MM.1S (cell line): ENCODE measurements around the gene SLFN14.

Experiments used
- DNase-seq: peaks from one replicate; pipeline ENCODE4 v3.0.0-alpha.2; 2015
- H2AFZ ChIP-seq: fragments of 300-600 bp; sonication (generic); 2 replicates; pipeline ENCODE4 v1.6.0; 2016; ENCODE audit warnings: antibody characterized with exemption, low read length
- H3F3A ChIP-seq: fragments of 300-600 bp; sonication (generic); 2 replicates; pipeline ENCODE4 v1.6.1; 2016; ENCODE audit warnings: mild to moderate bottlenecking, antibody characterized with exemption, low read length, moderate library complexity, mixed read lengths; ENCODE audit not compliant: insufficient read depth
- H3K27ac ChIP-seq: fragments of 300-600 bp; sonication (generic); 2 replicates; pipeline ENCODE4 v1.5.1; 2016; ENCODE audit warnings: mild to moderate bottlenecking, low read length
- H3K27me3 ChIP-seq: fragments of 300-600 bp; sonication (generic); replicated peaks from 2 replicates; pipeline ENCODE4 v1.6.0; 2016; ENCODE audit warnings: low read length; ENCODE audit not compliant: insufficient read depth
- H3K36me3 ChIP-seq: fragments of 300-600 bp; sonication (generic); replicated peaks from 2 replicates; pipeline ENCODE4 v1.6.1; 2016; ENCODE audit warnings: mild to moderate bottlenecking, low read length, mixed read lengths; ENCODE audit not compliant: insufficient read depth
- H3K4me1 ChIP-seq: fragments of 300-600 bp; sonication (generic); 2 replicates; pipeline ENCODE4 v1.6.1; 2016; ENCODE audit warnings: low read length, mixed read lengths
- H3K4me2 ChIP-seq: fragments of 300-600 bp; sonication (generic); 2 replicates; pipeline ENCODE4 v1.6.0; 2016; ENCODE audit warnings: low read depth, low read length
- H3K4me3 ChIP-seq: fragments of 300-600 bp; sonication (generic); 2 replicates; pipeline ENCODE4 v1.5.1; 2016; ENCODE audit warnings: low read length, mixed read lengths
- H3K79me2 ChIP-seq: fragments of 300-600 bp; sonication (generic); 2 replicates; pipeline ENCODE4 v1.6.1; 2016; ENCODE audit warnings: mixed run types, low read length, mixed read lengths
- H3K9ac ChIP-seq: fragments of 300-600 bp; sonication (generic); 2 replicates; pipeline ENCODE4 v1.6.1; 2016; ENCODE audit warnings: low read length, mixed read lengths
- H3K9me2 ChIP-seq: fragments of 300-600 bp; sonication (generic); replicated peaks from 2 replicates; pipeline ENCODE4 v1.6.1; 2016; ENCODE audit warnings: mild to moderate bottlenecking, low read length, mixed read lengths; ENCODE audit not compliant: insufficient read depth
- H3K9me3 ChIP-seq: fragments of 300-600 bp; sonication (generic); replicated peaks from 2 replicates; pipeline ENCODE4 v1.6.1; 2016; ENCODE audit warnings: mild to moderate bottlenecking, low read length, mixed read lengths; ENCODE audit not compliant: insufficient read depth
- H4K20me1 ChIP-seq: fragments of 300-600 bp; sonication (generic); 2 replicates; pipeline ENCODE4 v1.6.1; 2016; ENCODE audit warnings: mild to moderate bottlenecking, low read length, moderate library complexity, mixed read lengths; ENCODE audit not compliant: insufficient read depth
- EZH2 ChIP-seq: fragments of 300-600 bp; sonication (generic); optimal IDR thresholded peaks from 2 replicates; pipeline ENCODE3; 2017; ENCODE audit warnings: low read depth, mild to moderate bottlenecking, antibody characterized with exemption, low read length, mixed read lengths
- EZH2phosphoT487 ChIP-seq: fragments of 300-600 bp; sonication (generic); IDR thresholded peaks from 2 replicates; pipeline ENCODE4 v1.6.1; 2018; ENCODE audit warnings: antibody characterized with exemption, low read length
- TF ChIP-seq, protein P1 (sequence below): fragments of 300-600 bp; sonication (generic); IDR thresholded peaks from 2 replicates; pipeline ENCODE4 v1.5.1; 2016; ENCODE audit warnings: antibody characterized with exemption, low read length, mixed read lengths

Gene SLFN14

DNA sequence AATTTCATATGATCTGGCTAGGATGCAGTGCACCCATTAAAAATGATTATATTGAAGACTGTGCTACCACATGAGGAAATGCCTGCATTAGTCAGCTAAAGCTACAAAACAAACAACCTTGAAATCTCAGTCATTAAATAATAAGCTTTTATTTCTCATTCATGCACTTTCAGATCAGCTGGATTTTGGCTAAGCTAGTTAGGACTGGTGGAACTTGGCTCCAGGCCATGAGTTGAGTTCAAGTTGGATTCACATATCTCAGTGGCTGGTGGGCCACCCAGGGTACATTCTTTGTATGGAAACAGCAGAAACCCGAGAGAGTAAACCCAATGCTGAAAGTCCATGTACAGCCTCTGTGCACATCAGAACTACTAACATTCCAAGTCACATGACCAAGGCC is 16.8 kb downstream of the SLFN14 start:
- no peak for DNase-seq
- Histone ChIP-seq H3K36me3 (no peaks in the 10 kb centered on the region), H3K4me3 (no peak overlapping the region), H3K9me2 (no peaks in the 10 kb centered on the region), H3K9me3 (no peaks in the 10 kb centered on the region), H3F3A (no peaks in the 10 kb centered on the region), H3K4me2 (no peak overlapping the region), H4K20me1 (no peaks in the 10 kb centered on the region), H3K27ac (no peak overlapping the region), H2AFZ (no peak overlapping the region), H3K79me2 (no peaks in the 10 kb centered on the region), H3K9ac (no peak overlapping the region), H3K27me3 (no peaks in the 10 kb centered on the region), H3K4me1 (peaks cover 10% of the 10 kb centered on the region; the same call in 1 of the 2 replicates)
- TF ChIP-seq EZH2phosphoT487 (no peak), EZH2 (no peak)
- TF ChIP-seq, protein P1, sequence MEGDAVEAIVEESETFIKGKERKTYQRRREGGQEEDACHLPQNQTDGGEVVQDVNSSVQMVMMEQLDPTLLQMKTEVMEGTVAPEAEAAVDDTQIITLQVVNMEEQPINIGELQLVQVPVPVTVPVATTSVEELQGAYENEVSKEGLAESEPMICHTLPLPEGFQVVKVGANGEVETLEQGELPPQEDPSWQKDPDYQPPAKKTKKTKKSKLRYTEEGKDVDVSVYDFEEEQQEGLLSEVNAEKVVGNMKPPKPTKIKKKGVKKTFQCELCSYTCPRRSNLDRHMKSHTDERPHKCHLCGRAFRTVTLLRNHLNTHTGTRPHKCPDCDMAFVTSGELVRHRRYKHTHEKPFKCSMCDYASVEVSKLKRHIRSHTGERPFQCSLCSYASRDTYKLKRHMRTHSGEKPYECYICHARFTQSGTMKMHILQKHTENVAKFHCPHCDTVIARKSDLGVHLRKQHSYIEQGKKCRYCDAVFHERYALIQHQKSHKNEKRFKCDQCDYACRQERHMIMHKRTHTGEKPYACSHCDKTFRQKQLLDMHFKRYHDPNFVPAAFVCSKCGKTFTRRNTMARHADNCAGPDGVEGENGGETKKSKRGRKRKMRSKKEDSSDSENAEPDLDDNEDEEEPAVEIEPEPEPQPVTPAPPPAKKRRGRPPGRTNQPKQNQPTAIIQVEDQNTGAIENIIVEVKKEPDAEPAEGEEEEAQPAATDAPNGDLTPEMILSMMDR, result no peak

DNA sequence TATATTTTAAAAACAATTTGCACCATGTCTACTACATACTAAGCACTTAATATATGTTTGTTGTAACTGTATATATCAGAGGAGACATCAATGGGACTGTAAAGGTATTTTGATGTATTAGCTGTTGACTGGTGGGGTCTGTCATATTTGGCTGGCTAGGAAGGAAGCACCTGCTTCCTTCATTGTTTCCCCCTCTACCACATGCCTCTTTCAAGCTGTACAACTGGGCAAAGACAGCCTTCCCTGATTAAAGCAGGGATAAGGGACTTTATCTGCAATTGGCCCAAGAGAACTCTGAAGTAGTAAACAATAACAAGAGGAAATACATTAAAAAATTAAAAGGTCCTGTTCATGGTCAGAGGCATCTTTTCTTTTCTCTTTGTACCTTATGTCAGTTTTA is 17.6 kb downstream of the SLFN14 start:
- Histone ChIP-seq H3K79me2 (no peaks in the 10 kb centered on the region), H3K27ac (no peak overlapping the region), H2AFZ (no peak overlapping the region), H3K4me2 (no peak overlapping the region), H3K9me3 (no peaks in the 10 kb centered on the region), H3K27me3 (no peaks in the 10 kb centered on the region), H3K9ac (no peak overlapping the region), H3F3A (peaks cover 5% of the 10 kb centered on the region; the same call in 1 of the 2 replicates), H3K4me1 (peaks cover 15% of the 10 kb centered on the region), H4K20me1 (no peaks in the 10 kb centered on the region), H3K36me3 (no peaks in the 10 kb centered on the region), H3K9me2 (no peaks in the 10 kb centered on the region), H3K4me3 (no peak overlapping the region)
- TF ChIP-seq, protein P1, result no peak
- no peak for TF ChIP-seq EZH2phosphoT487
- TF ChIP-seq EZH2, result no peak
- no peak for DNase-seq

DNA sequence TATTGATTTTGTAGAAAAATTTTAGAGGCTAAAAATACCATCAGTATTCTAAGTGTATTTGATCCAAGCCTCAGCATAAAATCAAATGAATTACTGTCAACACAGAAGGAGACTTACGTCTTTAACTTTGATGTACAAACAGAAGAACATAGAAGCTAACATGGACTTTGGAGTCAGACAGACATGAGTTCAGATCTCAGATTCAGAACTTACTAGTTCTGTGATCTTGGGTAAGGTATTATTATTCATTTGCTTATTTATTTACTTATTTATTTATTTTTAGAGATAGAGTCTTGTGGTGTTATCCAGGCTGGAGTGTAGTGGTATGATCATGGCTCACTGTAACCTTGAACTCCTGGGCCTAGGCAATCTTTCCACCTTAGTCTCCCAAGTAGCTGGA is 19.2 kb downstream of the SLFN14 start:
- no peak for DNase-seq
- TF ChIP-seq EZH2phosphoT487, result no peak
- TF ChIP-seq, protein P1, result no peak
- no peak for TF ChIP-seq EZH2
- Histone ChIP-seq H3K27ac (no peak overlapping the region; the same call in 1 of the 2 replicates), H3K4me3 (peak overlapping the region; percentile 67), H3K9ac (peak overlapping the region; percentile 48; the same call in 1 of the 2 replicates), H3K4me1 (peaks cover 29% of the 10 kb centered on the region), H3K27me3 (no peaks in the 10 kb centered on the region), H3K36me3 (no peaks in the 10 kb centered on the region), H3K4me2 (peak overlapping the region; percentile 98), H3K79me2 (no peaks in the 10 kb centered on the region), H2AFZ (peak overlapping the region; percentile 75), H3F3A (peaks cover 16% of the 10 kb centered on the region; the same call in 1 of the 2 replicates), H3K9me2 (no peaks in the 10 kb centered on the region), H4K20me1 (no peaks in the 10 kb centered on the region), H3K9me3 (no peaks in the 10 kb centered on the region)
